ENCODE results near the gene TK1.

Gene TK1

DNA sequence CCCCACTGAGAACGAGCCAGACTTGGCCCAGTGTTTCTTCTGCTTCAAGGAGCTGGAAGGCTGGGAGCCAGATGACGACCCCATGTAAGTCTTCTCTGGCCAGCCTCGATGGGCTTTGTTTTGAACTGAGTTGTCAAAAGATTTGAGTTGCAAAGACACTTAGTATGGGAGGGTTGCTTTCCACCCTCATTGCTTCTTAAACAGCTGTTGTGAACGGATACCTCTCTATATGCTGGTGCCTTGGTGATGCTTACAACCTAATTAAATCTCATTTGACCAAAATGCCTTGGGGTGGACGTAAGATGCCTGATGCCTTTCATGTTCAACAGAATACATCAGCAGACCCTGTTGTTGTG is 27.8 kb upstream of the TK1 start:
- no peak for TF ChIP-seq CTCF (IDR thresholded peaks at IDR 0.05)
- H3K27ac ChIP-seq, result no peak overlapping the region
- no peak for DNase-seq (ENCODE audit: low spot score)
- peak overlapping the region; percentile 67 for H3K4me3 ChIP-seq

DNA sequence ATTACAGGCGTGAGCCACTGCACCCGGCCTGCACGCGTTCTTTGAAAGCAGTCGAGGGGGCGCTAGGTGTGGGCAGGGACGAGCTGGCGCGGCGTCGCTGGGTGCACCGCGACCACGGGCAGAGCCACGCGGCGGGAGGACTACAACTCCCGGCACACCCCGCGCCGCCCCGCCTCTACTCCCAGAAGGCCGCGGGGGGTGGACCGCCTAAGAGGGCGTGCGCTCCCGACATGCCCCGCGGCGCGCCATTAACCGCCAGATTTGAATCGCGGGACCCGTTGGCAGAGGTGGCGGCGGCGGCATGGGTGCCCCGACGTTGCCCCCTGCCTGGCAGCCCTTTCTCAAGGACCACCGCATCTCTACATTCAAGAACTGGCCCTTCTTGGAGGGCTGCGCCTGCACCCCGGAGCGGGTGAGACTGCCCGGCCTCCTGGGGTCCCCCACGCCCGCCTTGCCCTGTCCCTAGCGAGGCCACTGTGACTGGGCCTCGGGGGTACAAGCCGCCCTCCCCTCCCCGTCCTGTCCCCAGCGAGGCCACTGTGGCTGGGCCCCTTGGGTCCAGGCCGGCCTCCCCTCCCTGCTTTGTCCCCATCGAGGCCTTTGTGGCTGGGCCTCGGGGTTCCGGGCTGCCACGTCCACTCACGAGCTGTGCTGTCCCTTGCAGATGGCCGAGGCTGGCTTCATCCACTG is 27.3 kb upstream of the TK1 start, which contains the start of gene BIRC5:
Gene BIRC5 (plus strand): TSS at position 238 of the 690 bp plus-strand sequence. CDS start 64 bp downstream, at position 302.
- DNase-seq (ENCODE audit: low spot score), result peak; percentile 86
- H3K27ac ChIP-seq, result no peak within 1 kb of the TSS
- no peak for TF ChIP-seq CTCF (IDR thresholded peaks at IDR 0.05)
- H3K4me3 ChIP-seq, result peak within 1 kb of the TSS; percentile 67

DNA sequence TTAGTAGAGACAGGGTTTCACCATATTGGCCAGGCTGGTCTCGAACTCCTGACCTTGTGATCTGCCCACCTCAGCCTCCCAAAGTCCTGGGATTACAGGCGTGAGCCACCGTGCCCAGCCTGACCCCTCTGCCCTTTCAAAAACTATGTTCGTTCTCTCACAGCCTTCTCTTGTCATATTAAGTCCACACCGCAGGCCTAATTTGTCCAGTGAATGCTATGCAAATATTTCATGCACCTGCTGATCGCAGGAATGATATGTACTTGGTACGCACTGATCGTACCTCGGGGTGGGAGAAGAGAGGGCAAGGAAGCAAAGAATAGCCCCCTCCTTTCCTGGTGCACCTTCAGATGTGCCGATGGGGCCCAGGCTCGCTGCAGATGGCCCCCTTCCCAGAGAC is 24.2 kb upstream of the TK1 start:
- no peak for TF ChIP-seq CTCF (IDR thresholded peaks at IDR 0.05)
- Histone ChIP-seq H3K27ac (no peak overlapping the region), H3K4me3 (no peak overlapping the region)
- DNase-seq (ENCODE audit: low spot score), result no peak

DNA sequence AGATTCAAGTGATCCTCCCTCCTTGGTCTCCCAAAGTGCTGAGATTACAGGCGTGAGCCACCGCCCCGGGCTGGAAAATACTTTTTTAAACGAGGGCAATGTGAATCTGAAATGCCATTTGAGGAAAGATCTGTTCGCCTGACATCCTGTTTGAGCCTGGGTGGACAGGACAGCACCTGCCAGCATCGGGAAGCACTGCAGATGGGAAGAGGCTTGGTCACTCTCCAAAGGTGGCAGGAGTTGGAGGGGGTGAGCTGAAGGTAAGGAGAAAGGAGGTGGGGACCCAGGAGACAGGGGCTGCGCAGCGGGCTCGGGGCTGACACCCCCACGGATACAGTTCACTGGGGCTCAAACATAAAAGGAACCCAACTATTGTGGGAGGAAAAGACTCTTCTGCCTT is 23.3 kb upstream of the TK1 start:
- Histone ChIP-seq H3K4me3 (no peak overlapping the region), H3K27ac (no peak overlapping the region)
- DNase-seq (ENCODE audit: low spot score), result peak; percentile 53
- TF ChIP-seq CTCF (IDR thresholded peaks at IDR 0.05), result no peak

GRCh38 chr17:78208486-78208885 is 21.6 kb upstream of the TK1 start:
- Histone ChIP-seq H3K27ac (no peak overlapping the region), H3K4me3 (no peak overlapping the region)
- TF ChIP-seq CTCF (IDR thresholded peaks at IDR 0.05), result no peak
- DNase-seq (ENCODE audit: low spot score), result no peak

- no peak for DNase-seq (ENCODE audit: low spot score)
- TF ChIP-seq CTCF (IDR thresholded peaks at IDR 0.05), result no peak
- Histone ChIP-seq H3K27ac (no peak overlapping the region), H3K4me3 (no peak overlapping the region)
These were observed 19.4 kb upstream of the TK1 start for GRCh38 chr17:78206298-78206697.

- H3K4me3 ChIP-seq, result no peak overlapping the region
- peak; percentile 66 for DNase-seq (ENCODE audit: low spot score)
These were observed 18.4 kb upstream of the TK1 start for GRCh38 chr17:78205124-78205775.

More at GRCh38 chr17:78205124-78205775, 18.4 kb upstream of the TK1 start:
- no peak overlapping the region for H3K27ac ChIP-seq
- no peak for TF ChIP-seq CTCF (IDR thresholded peaks at IDR 0.05)

All from coronary artery (tissue), 2 donors.